ENCODE data around the gene CTIF. TPM values are rescaled to one million over a fixed set of nuclear protein-coding genes. Genes with fewer than 3 reads are reported as not detected.

Gene CTIF
- total and polyA plus RNA-seq, 2 experiments from 2014 or later = 8.6 to 14.4 TPM

DNA sequence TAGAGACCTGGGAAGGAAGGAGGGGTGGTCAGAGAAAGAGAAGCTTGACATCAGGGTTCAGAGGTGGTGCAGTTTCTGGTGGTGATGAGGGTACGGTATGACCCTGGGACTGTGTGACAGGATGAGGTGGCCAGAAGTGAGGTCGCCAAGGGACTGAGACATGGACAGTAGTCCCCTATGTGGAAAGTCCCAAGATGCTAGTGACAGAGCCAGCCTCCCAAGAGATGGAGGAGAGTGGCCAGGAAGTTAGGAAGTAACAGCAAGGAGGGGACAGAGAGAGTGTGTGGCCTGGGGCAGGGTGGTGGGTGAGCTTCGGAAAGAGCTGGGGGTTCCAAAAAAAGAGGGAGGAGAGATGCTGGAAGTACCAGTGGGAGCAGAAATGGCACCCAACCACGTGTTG is 345.9 kb downstream of the CTIF start:
- Histone ChIP-seq H3K4me2 (no peak overlapping the region), H3K27me3 (ENCODE audit: insufficient read depth) (no peaks in the 10 kb centered on the region), H3K9me2 (ENCODE audit: insufficient read depth) (peaks cover under 1% of the 10 kb centered on the region; the same call in 1 of the 2 replicates), H3K4me3 (no peak overlapping the region), H3K4me1 (ENCODE audit: insufficient read depth) (peaks cover 2% of the 10 kb centered on the region), H3K36me3 (ENCODE audit: insufficient read depth) (no peaks in the 10 kb centered on the region; the same call in 1 of the 2 replicates), H3K27ac (ENCODE audit: low read depth) (no peak overlapping the region), H4K20me1 (replicated peaks; ENCODE audit: insufficient read depth) (no peaks in the 10 kb centered on the region), H3F3A (replicated peaks; ENCODE audit: low read depth) (no peaks in the 10 kb centered on the region), H3K79me2 (replicated peaks; ENCODE audit: insufficient read depth) (no peaks in the 10 kb centered on the region), H2AFZ (no peak overlapping the region)
- Mint-ChIP-seq H3K9me3 (peaks cover 2% of the 10 kb centered on the region), H3K36me3 (ENCODE audit: low read depth) (no peaks in the 10 kb centered on the region; the same call in 2 of the 3 replicates), H3K27ac (no peak overlapping the region), H3K4me1 (peaks cover 19% of the 10 kb centered on the region), H3K27me3 (ENCODE audit: insufficient read depth, low read depth, poor library complexity) (peaks cover 12% of the 10 kb centered on the region), H3K4me3 (no peak overlapping the region)
- no peak for TF ChIP-seq ZNF114 (CRISPR knock-in tag; IDR thresholded peaks at IDR 0.05)
- TF ChIP-seq POLR2AphosphoS5 (IDR thresholded peaks at IDR 0.05; ENCODE audit: low read depth) = no peak
- no peak for TF ChIP-seq EZH2phosphoT487 (IDR thresholded peaks at IDR 0.05; ENCODE audit: unreplicated experiment)
- no peak for TF ChIP-seq JUNB (IDR thresholded peaks at IDR 0.05; ENCODE audit: unreplicated experiment)
- TF ChIP-seq, protein P1, sequence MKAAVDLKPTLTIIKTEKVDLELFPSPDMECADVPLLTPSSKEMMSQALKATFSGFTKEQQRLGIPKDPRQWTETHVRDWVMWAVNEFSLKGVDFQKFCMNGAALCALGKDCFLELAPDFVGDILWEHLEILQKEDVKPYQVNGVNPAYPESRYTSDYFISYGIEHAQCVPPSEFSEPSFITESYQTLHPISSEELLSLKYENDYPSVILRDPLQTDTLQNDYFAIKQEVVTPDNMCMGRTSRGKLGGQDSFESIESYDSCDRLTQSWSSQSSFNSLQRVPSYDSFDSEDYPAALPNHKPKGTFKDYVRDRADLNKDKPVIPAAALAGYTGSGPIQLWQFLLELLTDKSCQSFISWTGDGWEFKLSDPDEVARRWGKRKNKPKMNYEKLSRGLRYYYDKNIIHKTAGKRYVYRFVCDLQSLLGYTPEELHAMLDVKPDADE (IDR thresholded peaks at IDR 0.05) = no peak
- no peak for TF ChIP-seq STAT1 (IDR thresholded peaks at IDR 0.05; ENCODE audit: unreplicated experiment)
- TF ChIP-seq, protein P2, sequence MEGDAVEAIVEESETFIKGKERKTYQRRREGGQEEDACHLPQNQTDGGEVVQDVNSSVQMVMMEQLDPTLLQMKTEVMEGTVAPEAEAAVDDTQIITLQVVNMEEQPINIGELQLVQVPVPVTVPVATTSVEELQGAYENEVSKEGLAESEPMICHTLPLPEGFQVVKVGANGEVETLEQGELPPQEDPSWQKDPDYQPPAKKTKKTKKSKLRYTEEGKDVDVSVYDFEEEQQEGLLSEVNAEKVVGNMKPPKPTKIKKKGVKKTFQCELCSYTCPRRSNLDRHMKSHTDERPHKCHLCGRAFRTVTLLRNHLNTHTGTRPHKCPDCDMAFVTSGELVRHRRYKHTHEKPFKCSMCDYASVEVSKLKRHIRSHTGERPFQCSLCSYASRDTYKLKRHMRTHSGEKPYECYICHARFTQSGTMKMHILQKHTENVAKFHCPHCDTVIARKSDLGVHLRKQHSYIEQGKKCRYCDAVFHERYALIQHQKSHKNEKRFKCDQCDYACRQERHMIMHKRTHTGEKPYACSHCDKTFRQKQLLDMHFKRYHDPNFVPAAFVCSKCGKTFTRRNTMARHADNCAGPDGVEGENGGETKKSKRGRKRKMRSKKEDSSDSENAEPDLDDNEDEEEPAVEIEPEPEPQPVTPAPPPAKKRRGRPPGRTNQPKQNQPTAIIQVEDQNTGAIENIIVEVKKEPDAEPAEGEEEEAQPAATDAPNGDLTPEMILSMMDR (conservative IDR thresholded peaks at IDR 0.05; ENCODE audit: low read depth in 2 of 2) = no peak
- TF ChIP-seq ZNF331 (CRISPR knock-in tag; IDR thresholded peaks at IDR 0.05; ENCODE audit: low read depth) = no peak
- TF ChIP-seq, protein P3, sequence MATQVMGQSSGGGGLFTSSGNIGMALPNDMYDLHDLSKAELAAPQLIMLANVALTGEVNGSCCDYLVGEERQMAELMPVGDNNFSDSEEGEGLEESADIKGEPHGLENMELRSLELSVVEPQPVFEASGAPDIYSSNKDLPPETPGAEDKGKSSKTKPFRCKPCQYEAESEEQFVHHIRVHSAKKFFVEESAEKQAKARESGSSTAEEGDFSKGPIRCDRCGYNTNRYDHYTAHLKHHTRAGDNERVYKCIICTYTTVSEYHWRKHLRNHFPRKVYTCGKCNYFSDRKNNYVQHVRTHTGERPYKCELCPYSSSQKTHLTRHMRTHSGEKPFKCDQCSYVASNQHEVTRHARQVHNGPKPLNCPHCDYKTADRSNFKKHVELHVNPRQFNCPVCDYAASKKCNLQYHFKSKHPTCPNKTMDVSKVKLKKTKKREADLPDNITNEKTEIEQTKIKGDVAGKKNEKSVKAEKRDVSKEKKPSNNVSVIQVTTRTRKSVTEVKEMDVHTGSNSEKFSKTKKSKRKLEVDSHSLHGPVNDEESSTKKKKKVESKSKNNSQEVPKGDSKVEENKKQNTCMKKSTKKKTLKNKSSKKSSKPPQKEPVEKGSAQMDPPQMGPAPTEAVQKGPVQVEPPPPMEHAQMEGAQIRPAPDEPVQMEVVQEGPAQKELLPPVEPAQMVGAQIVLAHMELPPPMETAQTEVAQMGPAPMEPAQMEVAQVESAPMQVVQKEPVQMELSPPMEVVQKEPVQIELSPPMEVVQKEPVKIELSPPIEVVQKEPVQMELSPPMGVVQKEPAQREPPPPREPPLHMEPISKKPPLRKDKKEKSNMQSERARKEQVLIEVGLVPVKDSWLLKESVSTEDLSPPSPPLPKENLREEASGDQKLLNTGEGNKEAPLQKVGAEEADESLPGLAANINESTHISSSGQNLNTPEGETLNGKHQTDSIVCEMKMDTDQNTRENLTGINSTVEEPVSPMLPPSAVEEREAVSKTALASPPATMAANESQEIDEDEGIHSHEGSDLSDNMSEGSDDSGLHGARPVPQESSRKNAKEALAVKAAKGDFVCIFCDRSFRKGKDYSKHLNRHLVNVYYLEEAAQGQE (IDR thresholded peaks at IDR 0.05; ENCODE audit: unreplicated experiment) = no peak
- no peak for TF ChIP-seq NANOG (IDR thresholded peaks at IDR 0.05; ENCODE audit: borderline replicate concordance)
- TF ChIP-seq EZH2 (IDR thresholded peaks at IDR 0.05; ENCODE audit: low read depth, unreplicated experiment) = no peak
- no peak for TF ChIP-seq CREB1 (CRISPR knock-in tag; IDR thresholded peaks at IDR 0.05; ENCODE audit: low read depth)
- TF ChIP-seq, protein P4, sequence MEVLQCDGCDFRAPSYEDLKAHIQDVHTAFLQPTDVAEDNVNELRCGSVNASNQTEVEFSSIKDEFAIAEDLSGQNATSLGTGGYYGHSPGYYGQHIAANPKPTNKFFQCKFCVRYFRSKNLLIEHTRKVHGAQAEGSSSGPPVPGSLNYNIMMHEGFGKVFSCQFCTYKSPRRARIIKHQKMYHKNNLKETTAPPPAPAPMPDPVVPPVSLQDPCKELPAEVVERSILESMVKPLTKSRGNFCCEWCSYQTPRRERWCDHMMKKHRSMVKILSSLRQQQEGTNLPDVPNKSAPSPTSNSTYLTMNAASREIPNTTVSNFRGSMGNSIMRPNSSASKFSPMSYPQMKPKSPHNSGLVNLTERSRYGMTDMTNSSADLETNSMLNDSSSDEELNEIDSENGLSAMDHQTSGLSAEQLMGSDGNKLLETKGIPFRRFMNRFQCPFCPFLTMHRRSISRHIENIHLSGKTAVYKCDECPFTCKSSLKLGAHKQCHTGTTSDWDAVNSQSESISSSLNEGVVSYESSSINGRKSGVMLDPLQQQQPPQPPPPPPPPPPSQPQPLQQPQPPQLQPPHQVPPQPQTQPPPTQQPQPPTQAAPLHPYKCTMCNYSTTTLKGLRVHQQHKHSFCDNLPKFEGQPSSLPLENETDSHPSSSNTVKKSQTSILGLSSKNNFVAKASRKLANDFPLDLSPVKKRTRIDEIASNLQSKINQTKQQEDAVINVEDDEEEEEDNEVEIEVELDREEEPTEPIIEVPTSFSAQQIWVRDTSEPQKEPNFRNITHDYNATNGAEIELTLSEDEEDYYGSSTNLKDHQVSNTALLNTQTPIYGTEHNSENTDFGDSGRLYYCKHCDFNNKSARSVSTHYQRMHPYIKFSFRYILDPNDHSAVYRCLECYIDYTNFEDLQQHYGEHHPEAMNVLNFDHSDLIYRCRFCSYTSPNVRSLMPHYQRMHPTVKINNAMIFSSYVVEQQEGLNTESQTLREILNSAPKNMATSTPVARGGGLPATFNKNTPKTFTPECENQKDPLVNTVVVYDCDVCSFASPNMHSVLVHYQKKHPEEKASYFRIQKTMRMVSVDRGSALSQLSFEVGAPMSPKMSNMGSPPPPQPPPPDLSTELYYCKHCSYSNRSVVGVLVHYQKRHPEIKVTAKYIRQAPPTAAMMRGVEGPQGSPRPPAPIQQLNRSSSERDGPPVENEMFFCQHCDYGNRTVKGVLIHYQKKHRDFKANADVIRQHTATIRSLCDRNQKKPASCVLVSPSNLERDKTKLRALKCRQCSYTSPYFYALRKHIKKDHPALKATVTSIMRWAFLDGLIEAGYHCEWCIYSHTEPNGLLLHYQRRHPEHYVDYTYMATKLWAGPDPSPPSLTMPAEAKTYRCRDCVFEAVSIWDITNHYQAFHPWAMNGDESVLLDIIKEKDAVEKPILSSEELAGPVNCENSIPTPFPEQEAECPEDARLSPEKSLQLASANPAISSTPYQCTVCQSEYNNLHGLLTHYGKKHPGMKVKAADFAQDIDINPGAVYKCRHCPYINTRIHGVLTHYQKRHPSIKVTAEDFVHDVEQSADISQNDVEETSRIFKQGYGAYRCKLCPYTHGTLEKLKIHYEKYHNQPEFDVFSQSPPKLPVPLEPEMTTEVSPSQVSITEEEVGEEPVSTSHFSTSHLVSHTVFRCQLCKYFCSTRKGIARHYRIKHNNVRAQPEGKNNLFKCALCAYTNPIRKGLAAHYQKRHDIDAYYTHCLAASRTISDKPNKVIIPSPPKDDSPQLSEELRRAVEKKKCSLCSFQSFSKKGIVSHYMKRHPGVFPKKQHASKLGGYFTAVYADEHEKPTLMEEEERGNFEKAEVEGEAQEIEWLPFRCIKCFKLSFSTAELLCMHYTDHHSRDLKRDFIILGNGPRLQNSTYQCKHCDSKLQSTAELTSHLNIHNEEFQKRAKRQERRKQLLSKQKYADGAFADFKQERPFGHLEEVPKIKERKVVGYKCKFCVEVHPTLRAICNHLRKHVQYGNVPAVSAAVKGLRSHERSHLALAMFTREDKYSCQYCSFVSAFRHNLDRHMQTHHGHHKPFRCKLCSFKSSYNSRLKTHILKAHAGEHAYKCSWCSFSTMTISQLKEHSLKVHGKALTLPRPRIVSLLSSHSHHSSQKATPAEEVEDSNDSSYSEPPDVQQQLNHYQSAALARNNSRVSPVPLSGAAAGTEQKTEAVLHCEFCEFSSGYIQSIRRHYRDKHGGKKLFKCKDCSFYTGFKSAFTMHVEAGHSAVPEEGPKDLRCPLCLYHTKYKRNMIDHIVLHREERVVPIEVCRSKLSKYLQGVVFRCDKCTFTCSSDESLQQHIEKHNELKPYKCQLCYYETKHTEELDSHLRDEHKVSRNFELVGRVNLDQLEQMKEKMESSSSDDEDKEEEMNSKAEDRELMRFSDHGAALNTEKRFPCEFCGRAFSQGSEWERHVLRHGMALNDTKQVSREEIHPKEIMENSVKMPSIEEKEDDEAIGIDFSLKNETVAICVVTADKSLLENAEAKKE (CRISPR knock-in tag; IDR thresholded peaks at IDR 0.05) = no peak
- DNase-seq (ENCODE audit: low spot score) (no peak), ATAC-seq (no peak)
